HepG2 (cell line): ENCODE measurements around the gene CTSA. TPM values are rescaled to one million over a fixed set of nuclear protein-coding genes. Genes with fewer than 3 reads are reported as not detected.

Experiments used
- ATM ChIP-seq: fragments of 450-650 bp; IDR thresholded peaks from 2 replicates; pipeline ENCODE4 v1.7.1; 2017; ENCODE audit warnings: mild to moderate bottlenecking, borderline replicate concordance
- BCL6 ChIP-seq: IDR thresholded peaks from 2 replicates; pipeline ENCODE4 v1.6.1; 2016; ENCODE audit warnings: missing genetic modification reagents, missing compliant biosample characterization
- CHCHD3 ChIP-seq: sonication (generic); formaldehyde crosslinking; IDR thresholded peaks from 2 replicates; pipeline ENCODE4 v1.8.0; 2022; ENCODE audit warnings: mild to moderate bottlenecking, missing genetic modification reagents, moderate library complexity
- ETV5 ChIP-seq: IDR thresholded peaks from 2 replicates; pipeline ENCODE4 v1.6.1; 2018; ENCODE audit warnings: missing biosample characterization, missing genetic modification reagents, inconsistent platforms, borderline replicate concordance
- HNRNPK ChIP-seq: fragments of 200-400 bp; formaldehyde crosslinking; IDR thresholded peaks from 2 replicates; pipeline ENCODE4 v1.6.1; 2018; ENCODE audit warnings: low read length, low read depth, moderate library complexity, mild to moderate bottlenecking; ENCODE audit not compliant: poor library complexity, severe bottlenecking
- KDM6A ChIP-seq: IDR thresholded peaks from 2 replicates; pipeline ENCODE4 v1.6.1; 2016; ENCODE audit warnings: low read depth
- PHF8 ChIP-seq: sonication (generic); formaldehyde crosslinking; IDR thresholded peaks from 2 replicates; pipeline ENCODE4 v1.5.0; 2020; ENCODE audit warnings: missing genetic modification reagents
- POLR2G ChIP-seq: fragments of 200-400 bp; formaldehyde crosslinking; IDR thresholded peaks from 2 replicates; pipeline ENCODE4 v1.6.1; 2018; ENCODE audit warnings: mild to moderate bottlenecking, low read depth, low read length, moderate library complexity
- RFX5 ChIP-seq: IDR thresholded peaks from 2 replicates; pipeline ENCODE4 v1.6.1; 2011; ENCODE audit warnings: low read depth, low read length, improper control_type of control experiment
- ZBTB42 ChIP-seq: sonication (generic); formaldehyde crosslinking; IDR thresholded peaks from 2 replicates; pipeline ENCODE4 v1.5.0; 2020; ENCODE audit warnings: mild to moderate bottlenecking, missing genetic modification reagents
- ZNF18 ChIP-seq: sonication (generic); formaldehyde crosslinking; IDR thresholded peaks from 2 replicates; pipeline ENCODE4 v1.8.0; 2022; ENCODE audit warnings: mild to moderate bottlenecking, missing genetic modification reagents; ENCODE audit not compliant: insufficient replicate concordance
- ZNF274 ChIP-seq: sonication (generic); formaldehyde crosslinking; IDR thresholded peaks from 2 replicates; pipeline ENCODE4 v1.5.1; 2020; ENCODE audit warnings: mild to moderate bottlenecking, missing genetic modification reagents
- ZNF367 ChIP-seq: sonication (generic); formaldehyde crosslinking; IDR thresholded peaks from 2 replicates; pipeline ENCODE4 v1.4.0; 2020; ENCODE audit warnings: missing genetic modification reagents, borderline replicate concordance
- ZNF510 ChIP-seq: sonication (generic); formaldehyde crosslinking; IDR thresholded peaks from 2 replicates; pipeline ENCODE4 v1.4.0; 2020; ENCODE audit warnings: low read depth, mild to moderate bottlenecking, missing genetic modification reagents
- ZNF549 ChIP-seq: sonication (generic); formaldehyde crosslinking; IDR thresholded peaks from 2 replicates; pipeline ENCODE4 v1.5.0; 2020; ENCODE audit warnings: missing genetic modification reagents
- ZNF709 ChIP-seq: sonication (generic); formaldehyde crosslinking; IDR thresholded peaks from 2 replicates; pipeline ENCODE4 v1.5.0; 2020; ENCODE audit warnings: mild to moderate bottlenecking, missing genetic modification reagents
- ZSCAN29 ChIP-seq: sonication (generic); formaldehyde crosslinking; conservative IDR thresholded peaks from 2 replicates; pipeline ENCODE4 v1.4.0; 2020; ENCODE audit warnings: mild to moderate bottlenecking, missing genetic modification reagents
- ZSCAN31 ChIP-seq: sonication (generic); formaldehyde crosslinking; IDR thresholded peaks from 2 replicates; pipeline ENCODE4 v1.5.0; 2020; ENCODE audit warnings: low read depth, mild to moderate bottlenecking, missing genetic modification reagents
- polyA plus RNA-seq, 8 experiments: library from polyadenylated mRNA; depleted of rRNA in 3 of 8; stranded (reverse) in 7 of 8; unstranded in 1 of 8; fragments of >200 nt; fragmentation: Illumina TruSeq in 4 of 8; extraction: Trizol in 4 of 8; gene quantifications; 2 replicates each; pipeline versions ENCODE4 v1.2.1 to v1.2.3, GENCODE V29; 2011 to 2016; ENCODE audit warnings: low read depth in 4 of 8, missing spikeins in 1 of 8, mixed read lengths in 1 of 8; ENCODE audit not compliant: insufficient read depth in 1 of 8
- total RNA-seq, 5 experiments: library from RNA; depleted of rRNA; stranded (reverse); fragments of >200 nt; fragmentation: Illumina TruSeq; extraction: Trizol; gene quantifications; 2 replicates each; pipeline ENCODE4 v1.2.3, GENCODE V29; 2016; ENCODE audit warnings: low read depth in 1 of 5
- TF ChIP-seq, protein P1 (sequence below): sonication (generic); formaldehyde crosslinking; IDR thresholded peaks from 2 replicates; pipeline ENCODE4 v1.4.0; 2020; ENCODE audit warnings: missing genetic modification reagents, borderline replicate concordance
- TF ChIP-seq, protein P2 (sequence below): sonication (generic); formaldehyde crosslinking; IDR thresholded peaks from 2 replicates; pipeline ENCODE4 v1.8.1; 2023; ENCODE audit warnings: mild to moderate bottlenecking, inconsistent platforms, moderate library complexity, missing genetic modification reagents, borderline replicate concordance
- TF ChIP-seq, protein P3 (sequence below): IDR thresholded peaks from 2 replicates; pipeline ENCODE4 v1.6.1; 2016; ENCODE audit warnings: missing biosample characterization, missing genetic modification reagents, low read depth

CTSA gene
- total and polyA plus RNA-seq, 2 of the 13 experiments (the other 11 are each of a cell fraction or from before 2014, with no cell fraction given) = 202 to 231 TPM

- TF ChIP-seq ETV5 (0 out of 2 replicates have a peak, but pooled peaks have one; percentile 6), ZNF18 (no peak), ZSCAN29 (no peak), CHCHD3 (CRISPR knock-in tag) (no peak), ZBTB42 (no peak), POLR2G (no peak), PHF8 (CRISPR knock-in tag) (no peak), ZNF549 (CRISPR knock-in tag) (no peak), ZNF709 (CRISPR knock-in tag) (0 out of 2 replicates have a peak, but pooled peaks have one; percentile 23), ZNF510 (CRISPR knock-in tag) (no peak), ZNF274 (CRISPR knock-in tag) (no peak), RFX5 (peak; percentile 67; the same call in 1 of the 2 replicates), ZSCAN31 (CRISPR knock-in tag) (no peak; the same call in 1 of the 2 replicates), ZNF367 (CRISPR knock-in tag) (no peak), HNRNPK (no peak), BCL6 (CRISPR knock-in tag) (no peak), KDM6A (CRISPR knock-in tag) (no peak), ATM (no peak)
- TF ChIP-seq, protein P1, sequence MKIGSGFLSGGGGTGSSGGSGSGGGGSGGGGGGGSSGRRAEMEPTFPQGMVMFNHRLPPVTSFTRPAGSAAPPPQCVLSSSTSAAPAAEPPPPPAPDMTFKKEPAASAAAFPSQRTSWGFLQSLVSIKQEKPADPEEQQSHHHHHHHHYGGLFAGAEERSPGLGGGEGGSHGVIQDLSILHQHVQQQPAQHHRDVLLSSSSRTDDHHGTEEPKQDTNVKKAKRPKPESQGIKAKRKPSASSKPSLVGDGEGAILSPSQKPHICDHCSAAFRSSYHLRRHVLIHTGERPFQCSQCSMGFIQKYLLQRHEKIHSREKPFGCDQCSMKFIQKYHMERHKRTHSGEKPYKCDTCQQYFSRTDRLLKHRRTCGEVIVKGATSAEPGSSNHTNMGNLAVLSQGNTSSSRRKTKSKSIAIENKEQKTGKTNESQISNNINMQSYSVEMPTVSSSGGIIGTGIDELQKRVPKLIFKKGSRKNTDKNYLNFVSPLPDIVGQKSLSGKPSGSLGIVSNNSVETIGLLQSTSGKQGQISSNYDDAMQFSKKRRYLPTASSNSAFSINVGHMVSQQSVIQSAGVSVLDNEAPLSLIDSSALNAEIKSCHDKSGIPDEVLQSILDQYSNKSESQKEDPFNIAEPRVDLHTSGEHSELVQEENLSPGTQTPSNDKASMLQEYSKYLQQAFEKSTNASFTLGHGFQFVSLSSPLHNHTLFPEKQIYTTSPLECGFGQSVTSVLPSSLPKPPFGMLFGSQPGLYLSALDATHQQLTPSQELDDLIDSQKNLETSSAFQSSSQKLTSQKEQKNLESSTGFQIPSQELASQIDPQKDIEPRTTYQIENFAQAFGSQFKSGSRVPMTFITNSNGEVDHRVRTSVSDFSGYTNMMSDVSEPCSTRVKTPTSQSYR = no peak
- TF ChIP-seq, protein P2, sequence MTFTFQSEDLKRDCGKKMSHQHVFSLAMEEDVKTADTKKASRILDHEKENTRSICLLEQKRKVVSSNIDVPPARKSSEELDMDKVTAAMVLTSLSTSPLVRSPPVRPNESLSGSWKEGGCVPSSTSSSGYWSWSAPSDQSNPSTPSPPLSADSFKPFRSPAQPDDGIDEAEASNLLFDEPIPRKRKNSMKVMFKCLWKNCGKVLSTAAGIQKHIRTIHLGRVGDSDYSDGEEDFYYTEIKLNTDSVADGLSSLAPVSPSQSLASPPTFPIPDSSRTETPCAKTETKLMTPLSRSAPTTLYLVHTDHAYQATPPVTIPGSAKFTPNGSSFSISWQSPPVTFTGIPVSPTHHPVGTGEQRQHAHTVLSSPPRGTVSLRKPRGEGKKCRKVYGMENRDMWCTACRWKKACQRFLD (CRISPR knock-in tag) = no peak
- TF ChIP-seq, protein P3, sequence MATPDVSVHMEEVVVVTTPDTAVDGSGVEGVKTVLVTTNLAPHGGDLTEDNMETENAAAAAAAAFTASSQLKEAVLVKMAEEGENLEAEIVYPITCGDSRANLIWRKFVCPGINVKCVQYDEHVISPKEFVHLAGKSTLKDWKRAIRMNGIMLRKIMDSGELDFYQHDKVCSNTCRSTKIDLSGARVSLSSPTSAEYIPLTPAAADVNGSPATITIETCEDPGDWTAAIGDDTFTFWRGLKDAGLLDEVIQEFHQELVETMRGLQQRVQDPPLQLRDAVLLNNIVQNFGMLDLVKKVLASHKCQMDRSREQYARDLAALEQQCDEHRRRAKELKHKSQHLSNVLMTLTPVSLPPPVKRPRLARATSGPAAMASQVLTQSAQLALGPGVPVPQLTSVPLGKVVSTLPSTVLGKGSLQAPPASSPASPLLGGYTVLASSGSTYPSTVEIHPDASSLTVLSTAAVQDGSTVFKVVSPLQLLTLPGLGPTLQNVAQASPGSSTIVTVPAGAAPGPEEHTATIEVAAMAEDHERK (CRISPR knock-in tag) = no peak
Observed at GRCh38 chr20:45925821-45926506, 34.8 kb downstream of the CTSA start (continued).
